Measurements from ENCODE around the gene GOPC. TPM values are rescaled to one million over a fixed set of nuclear protein-coding genes. Genes with fewer than 3 reads are reported as not detected.

GOPC gene
- total and polyA plus RNA-seq, 2 of the 4 experiments (the other 2 are of a cell fraction), result 23.4 to 23.8 TPM

GRCh38 chr6:117624869-117625481 is 22.7 kb upstream of the GOPC start:
- no CpG with 5 or more reads among the region's 1 CpG for WGBS, 2 experiments (ENCODE audit: extremely low coverage in 2 of 2, insufficient read length in 1 of 2)
- TF ChIP-seq CEBPB (IDR thresholded peaks at IDR 0.05; ENCODE audit: low read depth, low read length) (no peak), MXI1 (IDR thresholded peaks at IDR 0.05; ENCODE audit: borderline replicate concordance, low read depth, low read length) (no peak), ELK1 (IDR thresholded peaks at IDR 0.05; ENCODE audit: borderline replicate concordance, low read depth, low read length) (no peak), FOS (IDR thresholded peaks at IDR 0.05; ENCODE audit: low read depth, low read length) (no peak), RAD21 (IDR thresholded peaks at IDR 0.05; ENCODE audit: low read length) (no peak), CHD1 (IDR thresholded peaks at IDR 0.05; ENCODE audit: low read depth, low read length) (no peak)
- no peak overlapping the region for H2BK15ac ChIP-seq (ENCODE audit: low read depth, low read length)
- no peak overlapping the region for H2AK9ac ChIP-seq (replicated peaks; ENCODE audit: low read depth, low read length, poor library complexity)
- no peak overlapping the region for H3K9ac ChIP-seq (ENCODE audit: low read depth, low read length)
- intact Hi-C loops (cut with micrococcal nuclease) (no loop called here), dilution Hi-C loops (cut with HindIII; ENCODE audit: low sequenced_read_pairs, unreplicated experiment) (no loop called here), in situ Hi-C loops (cut with MboI; ENCODE audit: low sequenced_read_pairs) (no loop called here)
- no peak overlapping the region for H3K23ac ChIP-seq (ENCODE audit: low read depth, low read length)
- no peak overlapping the region for H4K91ac ChIP-seq (ENCODE audit: insufficient read depth, low read depth, low read length)
- H3K36me3 ChIP-seq (ENCODE audit: control insufficient read depth, insufficient read depth, low read length), result no peaks in the 10 kb centered on the region
- H3K9me1 ChIP-seq (ENCODE audit: insufficient read depth, low read length), result no peaks in the 10 kb centered on the region
- no peak overlapping the region for H2AK5ac ChIP-seq (ENCODE audit: low read depth, low read length)
- H4K8ac ChIP-seq (ENCODE audit: low read depth in 2 of 2, low read length in 2 of 2), result no peak overlapping the region
- H3K56ac ChIP-seq (ENCODE audit: extremely low read depth, insufficient read depth, low read length), result no peak overlapping the region
- H3K4me3 ChIP-seq (ENCODE audit: insufficient read depth, low read depth, low read length), result no peak overlapping the region
- H4K20me1 ChIP-seq (ENCODE audit: insufficient read depth, low read length), result no peaks in the 10 kb centered on the region
- no peaks in the 10 kb centered on the region for H3K9me3 ChIP-seq (ENCODE audit: control insufficient read depth, insufficient read depth, low read length)
- H2BK5ac ChIP-seq (ENCODE audit: low read depth, low read length, poor library complexity, severe bottlenecking), result no peak overlapping the region
- no TSS peak for BruUV-seq (replicated peaks)
- H3K18ac ChIP-seq (ENCODE audit: low read depth, low read length), result no peak overlapping the region
- no peak for DNase-seq
- no peak overlapping the region for H3K4ac ChIP-seq (ENCODE audit: low read depth, low read length)
- H3K4me2 ChIP-seq (ENCODE audit: low read depth, low read length), result no peak overlapping the region
- no peaks in the 10 kb centered on the region for H3K27me3 ChIP-seq (ENCODE audit: control insufficient read depth, insufficient read depth, low read length)
- no peak for ATAC-seq (ENCODE audit: low read depth)
- H2BK120ac ChIP-seq (ENCODE audit: low read depth, low read length), result no peak overlapping the region
- H4K5ac ChIP-seq (ENCODE audit: low read depth, low read length), result no peak overlapping the region
- H3K79me1 ChIP-seq (ENCODE audit: low read depth in 1 of 2, low read length in 2 of 2), result no peaks in the 10 kb centered on the region
- no peak overlapping the region for H2AFZ ChIP-seq (replicated peaks; ENCODE audit: low read length, poor library complexity)
- H3K27ac ChIP-seq (ENCODE audit: insufficient read depth, low read length), result no peak overlapping the region
- ChIA-PET CTCF (no interaction called here), POLR2A (ENCODE audit: unreplicated experiment) (no interaction called here)
- no peaks in the 10 kb centered on the region for H3K4me1 ChIP-seq (ENCODE audit: control insufficient read depth, insufficient read depth, low read length)
- H3K14ac ChIP-seq (replicated peaks; ENCODE audit: low read depth, low read length), result no peak overlapping the region
- H2BK20ac ChIP-seq (ENCODE audit: low read depth, low read length), result no peak overlapping the region
